GM21390 (cell line): ENCODE data around the gene ZNF276.
A peak's percentile ranks its signal among the peaks of the same experiment; 100 is the strongest.
"Not testable (repeated sequence)": the region's sequence is repeated elsewhere in the genome, so short reads cannot be mapped to it uniquely, and the experiment has no call there.

Experiments
- ATAC-seq: cut with Tn5 transposase; IDR thresholded peaks from one replicate; pipeline ENCODE4 v1.9.1; 2021; ENCODE audit not compliant: unreplicated experiment

Gene ZNF276

GRCh38 chr16:89695875-89696669 lies 25.3 kb upstream of the ZNF276 start:
- ATAC-seq = no peak

DNA sequence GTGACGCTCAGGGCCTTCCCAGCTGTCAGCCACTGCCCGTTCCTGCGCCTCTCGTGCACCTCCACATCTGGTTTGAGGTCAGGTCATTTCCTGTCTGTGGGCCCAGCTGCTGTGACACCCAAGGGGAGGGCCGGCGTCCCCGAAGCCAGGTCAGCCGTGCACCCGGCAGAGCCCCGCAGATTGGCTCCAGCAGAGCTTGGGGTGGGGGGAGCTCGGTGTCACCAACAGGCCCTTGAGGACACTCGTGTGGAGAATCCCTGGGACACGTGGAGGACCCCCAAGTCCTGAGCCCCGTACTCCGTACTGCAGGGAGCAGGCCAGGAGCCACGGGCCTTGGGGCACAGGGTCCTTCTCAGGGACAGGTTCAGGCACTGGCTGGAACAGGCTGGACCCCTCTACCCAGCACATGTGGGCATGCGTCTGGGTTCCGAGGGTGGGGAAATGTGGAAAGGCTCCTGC lies 24.6 kb upstream of the ZNF276 start:
- ATAC-seq = no peak

- no peak for ATAC-seq
Observed at GRCh38 chr16:89697161-89697615, 24.1 kb upstream of the ZNF276 start.

- no peak for ATAC-seq
Observed at GRCh38 chr16:89697616-89698331, 23.6 kb upstream of the ZNF276 start.

DNA sequence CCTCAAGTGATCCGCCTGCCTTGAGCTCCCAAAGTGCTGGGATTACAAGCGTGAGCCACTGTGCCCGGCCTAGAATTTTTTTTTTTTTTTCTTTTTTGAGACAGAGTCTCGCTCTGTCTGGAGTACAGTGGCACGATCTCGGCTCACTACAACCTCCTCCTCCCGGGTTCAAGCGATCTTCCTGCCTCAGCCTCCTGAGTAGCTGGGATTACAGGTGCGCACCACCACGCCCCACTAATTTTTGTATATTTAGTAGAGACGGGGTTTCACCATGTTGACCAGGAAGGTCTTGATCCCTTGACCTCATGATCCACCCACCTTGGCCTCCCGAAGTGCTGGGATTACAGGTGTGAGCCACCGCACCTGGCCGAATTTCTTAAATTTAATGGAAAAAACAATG lies 22.6 kb upstream of the ZNF276 start:
- ATAC-seq = not testable (repeated sequence)

GRCh38 chr16:89699629-89700099 lies 21.7 kb upstream of the ZNF276 start:
- ATAC-seq = not testable (repeated sequence)

- no peak for ATAC-seq
Observed at GRCh38 chr16:89700100-89700648, 21.2 kb upstream of the ZNF276 start.

- no peak for ATAC-seq
Observed at GRCh38 chr16:89700649-89701424, 20.5 kb upstream of the ZNF276 start.

GRCh38 chr16:89701425-89702406 lies 19.6 kb upstream of the ZNF276 start, which contains the start of gene SPATA2L:
TSS of gene SPATA2L (minus strand) at chr16:89701705. CDS start at chr16:89701232, 473 bp downstream.
- ATAC-seq = peak; percentile 63

DNA sequence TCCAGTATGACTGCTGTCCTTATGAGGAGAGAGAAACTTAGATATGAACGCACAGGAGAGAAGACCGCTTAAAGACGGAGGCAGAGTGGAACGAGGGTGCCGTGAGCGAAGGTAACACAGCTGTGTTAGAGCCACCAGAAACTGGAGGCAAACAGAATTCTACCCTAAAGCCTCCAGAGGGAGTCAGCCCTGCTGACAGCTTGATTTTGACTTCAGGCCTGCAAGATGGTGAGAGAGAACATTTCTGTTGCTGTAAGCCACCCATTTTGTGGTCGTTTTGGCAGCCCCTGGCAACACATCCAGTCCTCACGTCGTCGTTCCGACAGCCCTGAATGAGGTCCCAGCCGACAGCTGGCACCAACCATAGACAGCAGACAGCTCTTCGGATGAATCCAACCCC lies 17.1 kb upstream of the ZNF276 start:
- ATAC-seq = no peak

GRCh38 chr16:89705006-89705405 lies 16.3 kb upstream of the ZNF276 start:
- no peak for ATAC-seq

DNA sequence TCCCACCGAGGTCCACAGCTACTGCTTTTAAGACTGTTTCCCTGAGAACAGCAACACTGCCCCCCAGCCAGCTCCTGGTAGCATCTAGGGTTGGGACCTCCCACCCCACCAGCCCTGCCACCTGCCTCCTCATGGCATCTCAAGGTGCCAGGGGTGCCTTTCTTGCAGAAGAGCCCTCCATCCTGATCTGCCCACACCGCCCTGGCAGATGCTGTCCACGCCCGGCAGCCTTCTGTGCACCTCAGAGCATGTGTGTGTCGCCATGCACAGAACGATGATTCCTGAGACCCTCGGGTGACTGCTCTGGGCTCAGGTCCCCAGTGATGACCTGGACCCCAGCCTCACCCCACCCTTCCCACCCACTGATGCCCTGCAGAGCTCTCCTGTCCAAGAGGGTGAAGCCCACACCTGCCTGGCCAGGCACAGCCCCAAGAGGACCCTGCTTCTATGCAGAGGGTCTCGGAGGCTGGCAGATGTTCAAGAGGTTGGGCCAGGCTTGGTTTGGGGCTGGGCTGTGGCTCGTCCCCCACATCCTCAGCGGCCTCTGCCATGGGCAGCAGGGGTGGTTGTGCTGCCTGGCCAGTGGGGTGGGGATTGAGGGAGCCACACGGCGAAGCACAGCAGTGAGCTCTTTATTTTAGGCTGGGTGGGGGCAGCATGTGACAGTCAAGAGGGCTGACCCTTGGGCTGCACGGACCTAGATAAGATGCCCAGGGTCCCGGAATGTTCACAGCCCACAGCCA lies 14.6 kb upstream of the ZNF276 start:
- ATAC-seq = no peak

GRCh38 chr16:89707695-89708094 lies 13.6 kb upstream of the ZNF276 start:
- ATAC-seq = no peak

GRCh38 chr16:89708481-89708931 lies 12.8 kb upstream of the ZNF276 start:
- no peak for ATAC-seq

DNA sequence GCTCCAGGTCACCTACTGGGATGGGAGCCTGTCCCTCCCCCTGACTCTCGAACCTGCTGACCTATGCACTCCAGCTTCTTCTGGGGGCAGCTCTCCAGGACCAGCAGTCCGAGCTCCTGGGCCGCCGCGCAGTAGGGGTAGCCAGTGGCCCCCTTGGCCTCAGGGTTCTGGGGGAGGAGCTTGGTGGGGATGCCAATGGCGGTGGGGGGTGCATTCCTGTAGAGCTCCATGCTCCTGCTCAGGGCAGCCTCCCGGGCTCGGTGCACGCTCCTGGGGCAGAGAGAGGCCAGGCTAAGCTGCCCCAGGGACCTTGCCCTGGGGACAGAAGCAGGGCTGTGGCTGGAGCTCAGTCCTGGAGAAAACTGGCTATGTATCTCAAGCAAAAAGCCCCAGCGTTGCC lies 12.2 kb upstream of the ZNF276 start:
- ATAC-seq = no peak

- no peak for ATAC-seq
Observed at GRCh38 chr16:89709716-89710432, 11.5 kb upstream of the ZNF276 start.

DNA sequence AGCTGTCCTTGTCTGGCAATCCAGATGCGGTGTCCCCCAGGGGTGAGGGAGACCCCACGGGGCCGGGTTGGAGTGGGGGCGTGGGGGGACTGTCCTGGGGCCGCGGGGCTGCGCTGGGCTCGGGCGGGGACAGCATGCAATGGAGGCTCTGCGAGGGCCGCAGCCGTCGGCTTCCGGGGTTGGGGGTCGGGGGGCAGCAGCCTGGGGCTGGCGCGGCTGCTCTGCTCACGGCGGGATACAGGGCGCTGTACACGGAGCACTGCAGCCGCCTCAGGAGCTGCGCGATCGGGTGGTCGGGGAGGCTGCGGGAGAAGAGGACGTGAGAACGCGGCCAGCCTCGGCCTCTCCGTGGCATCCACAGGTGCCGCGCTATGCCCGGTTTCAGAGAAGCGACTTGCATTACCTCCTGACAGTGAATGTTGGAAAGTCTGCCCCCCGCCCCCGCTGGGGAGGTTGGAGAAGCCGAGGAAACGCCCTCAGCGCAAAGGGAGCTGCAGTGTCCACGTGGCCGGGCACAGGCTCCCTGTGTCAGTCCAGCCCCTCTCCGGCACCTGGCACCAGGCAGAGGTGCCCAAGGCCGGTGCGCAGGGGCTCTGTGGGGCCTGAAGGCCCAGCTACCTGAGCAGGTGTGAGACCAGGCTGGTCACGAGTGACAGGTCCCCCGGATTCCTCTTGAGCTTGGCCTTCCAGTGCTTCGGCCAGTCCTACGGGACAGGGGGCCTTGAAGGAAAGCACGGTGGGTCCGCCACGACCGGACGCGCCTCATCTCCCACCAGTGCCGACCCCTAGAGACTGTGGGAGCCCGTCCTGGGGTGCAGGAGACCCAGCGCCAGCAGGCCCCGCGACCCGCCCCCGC lies 10.4 kb upstream of the ZNF276 start:
- no peak for ATAC-seq
